ENCODE data around the gene PANK2. TPM values are rescaled to one million over a fixed set of nuclear protein-coding genes. Genes with fewer than 3 reads are reported as not detected.
"Not testable (repeated sequence)": the region's sequence is repeated elsewhere in the genome, so short reads cannot be mapped to it uniquely, and the experiment has no call there.

The PANK2 gene
- total RNA-seq, 1 donor from 2014 or later: 39.7 TPM

DNA sequence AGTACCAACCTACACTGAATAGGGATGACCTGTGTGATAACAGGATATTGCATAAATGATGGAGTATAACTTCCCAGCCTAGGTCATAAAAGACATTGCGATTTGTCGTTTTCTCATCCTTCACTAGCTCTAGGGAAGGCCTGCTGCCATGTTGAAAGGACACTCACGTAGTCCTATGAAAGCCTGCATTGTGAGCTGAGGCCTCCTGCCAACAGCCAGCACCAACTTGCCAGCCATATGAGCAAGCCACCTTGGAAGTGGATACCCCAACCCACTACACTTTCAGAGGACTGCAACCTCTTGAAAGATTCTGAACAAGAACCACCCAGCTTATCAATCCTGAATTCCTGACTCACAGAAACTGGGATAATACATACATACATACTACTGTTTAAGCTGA lies 3.5 kb upstream of the PANK2 start:
- no peak overlapping the region for H3K4me3 ChIP-seq (ENCODE audit: low read length in 3 of 3)
- peaks cover 3 to 19% (median 17%) of the 10 kb centered on the region in 3 donors for H3K4me1 ChIP-seq (ENCODE audit: control insufficient read depth in 3 of 3, insufficient read depth in 3 of 3, low read length in 3 of 3)
- no peaks in the 10 kb centered on the region for H3K27me3 ChIP-seq (ENCODE audit: control insufficient read depth in 3 of 3, insufficient read depth in 3 of 3, low read length in 3 of 3)
- H3K9ac ChIP-seq (ENCODE audit: low read depth in 1 of 3, low read length in 3 of 3): no peak overlapping the region
- peaks cover 0 to 2% (median 0%) of the 10 kb centered on the region in 3 donors for H3K36me3 ChIP-seq (ENCODE audit: control insufficient read depth in 3 of 3, insufficient read depth in 3 of 3, low read length in 3 of 3)
- no peak overlapping the region for H3K27ac ChIP-seq (ENCODE audit: low read depth, low read length)
- H3K9me3 ChIP-seq (ENCODE audit: control insufficient read depth in 3 of 3, low read length in 3 of 3): no peaks in the 10 kb centered on the region

DNA sequence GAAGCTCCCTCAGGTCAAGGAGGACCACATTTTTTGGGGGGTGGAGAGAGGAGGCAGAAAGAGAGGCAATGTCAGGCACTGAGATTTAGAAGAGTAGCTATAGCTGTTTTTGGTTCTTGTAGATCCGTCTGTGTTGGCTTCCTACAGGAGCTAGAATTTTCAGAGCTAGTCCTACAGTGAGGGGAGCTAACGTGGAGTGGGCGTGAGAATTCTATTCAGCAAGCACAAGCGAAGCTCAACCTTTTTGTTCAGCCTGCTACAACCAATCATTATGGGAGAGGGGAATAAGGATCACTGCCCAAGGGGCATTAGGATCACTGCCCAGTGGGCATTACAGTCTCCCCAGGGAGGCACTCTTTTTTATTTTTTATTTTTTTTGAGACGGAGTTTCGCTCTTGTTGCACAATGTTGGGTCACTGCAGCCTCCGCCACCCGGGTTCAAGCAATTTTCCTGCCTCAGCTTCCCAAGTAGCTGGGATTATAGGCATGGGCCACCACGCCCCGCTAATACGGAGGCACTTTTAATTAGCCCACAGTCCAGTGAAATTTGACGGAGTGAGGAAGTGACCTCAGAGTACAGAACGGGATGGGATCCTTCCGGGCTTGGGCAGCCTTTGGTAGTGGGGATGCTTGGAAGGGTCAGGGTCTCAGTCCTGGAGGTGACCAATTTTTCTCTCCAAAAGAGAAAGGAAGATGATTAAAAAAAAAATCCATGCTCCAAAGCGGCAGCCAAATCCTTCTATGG lies 1.1 kb upstream of the PANK2 start:
- peaks cover 12 to 33% (median 32%) of the 10 kb centered on the region in 3 donors for H3K4me1 ChIP-seq (ENCODE audit: control insufficient read depth in 3 of 3, insufficient read depth in 3 of 3, low read length in 3 of 3)
- peaks cover 0 to 2% (median 0%) of the 10 kb centered on the region in 3 donors for H3K36me3 ChIP-seq (ENCODE audit: control insufficient read depth in 3 of 3, insufficient read depth in 3 of 3, low read length in 3 of 3)
- H3K27ac ChIP-seq (ENCODE audit: low read depth, low read length): peak overlapping the region; percentile 85

DNA sequence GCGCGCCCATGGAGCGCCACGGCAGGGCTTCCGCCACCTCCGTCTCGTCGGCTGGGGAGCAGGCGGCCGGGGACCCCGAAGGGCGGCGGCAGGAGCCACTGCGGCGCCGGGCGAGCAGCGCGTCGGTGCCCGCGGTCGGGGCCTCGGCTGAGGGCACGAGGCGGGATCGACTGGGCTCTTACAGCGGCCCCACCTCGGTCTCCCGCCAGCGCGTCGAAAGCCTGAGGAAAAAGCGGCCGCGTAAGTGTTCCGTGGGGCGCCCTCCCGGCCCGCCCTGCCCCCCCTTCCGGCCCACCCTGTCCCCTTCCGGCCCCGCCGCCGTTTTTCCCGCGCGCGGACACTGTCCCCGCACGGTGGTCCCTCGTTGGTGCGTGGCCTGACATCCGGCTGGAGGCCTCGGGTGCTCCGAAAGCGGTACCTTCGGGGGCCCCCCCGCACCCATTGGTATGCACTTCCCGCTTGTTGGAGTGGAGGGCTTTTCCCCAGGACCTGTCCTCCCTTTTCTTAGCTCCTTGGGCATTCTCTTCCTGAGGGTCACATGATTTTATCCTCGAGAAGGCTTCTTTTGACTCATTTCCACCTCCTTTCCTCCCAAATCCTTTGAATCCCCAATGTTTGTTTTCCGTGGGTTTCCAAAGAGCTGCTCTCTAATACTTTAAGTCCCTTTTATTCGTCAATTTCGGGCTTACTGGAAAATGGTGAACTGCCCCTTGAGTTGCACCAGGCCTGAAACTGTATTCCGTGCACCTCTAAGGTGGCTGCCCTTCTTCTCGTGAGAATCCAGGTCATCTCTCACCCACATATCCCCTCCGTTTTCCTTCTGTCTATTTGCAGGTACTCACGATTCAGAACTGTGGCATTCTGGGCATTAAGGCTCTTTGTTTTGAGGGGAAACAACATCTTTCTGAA lies 556 bp downstream of the PANK2 start:
- H3K27me3 ChIP-seq (ENCODE audit: control insufficient read depth in 3 of 3, insufficient read depth in 3 of 3, low read length in 3 of 3): no peaks in the 10 kb centered on the region
- H3K9me3 ChIP-seq (ENCODE audit: control insufficient read depth in 3 of 3, low read length in 3 of 3): no peaks in the 10 kb centered on the region
- H3K9ac ChIP-seq (ENCODE audit: low read depth in 1 of 3, low read length in 3 of 3): peak overlapping the region; percentile 85 to 94 (median 86)
- peak overlapping the region; percentile 81 to 99 (median 93) for H3K4me3 ChIP-seq (ENCODE audit: low read length in 3 of 3)
- H3K27ac ChIP-seq (ENCODE audit: low read depth, low read length): peak overlapping the region; percentile 88
- H3K4me1 ChIP-seq (ENCODE audit: control insufficient read depth in 3 of 3, insufficient read depth in 3 of 3, low read length in 3 of 3): peaks cover 16 to 43% (median 33%) of the 10 kb centered on the region in 3 donors
- H3K36me3 ChIP-seq (ENCODE audit: control insufficient read depth in 3 of 3, insufficient read depth in 3 of 3, low read length in 3 of 3): peaks cover 0 to 2% (median 0%) of the 10 kb centered on the region in 3 donors

More for the DNA sequence above, 1.1 kb upstream of the PANK2 start:
- Histone ChIP-seq H3K27me3 (ENCODE audit: control insufficient read depth in 3 of 3, insufficient read depth in 3 of 3, low read length in 3 of 3) (no peaks in the 10 kb centered on the region), H3K4me3 (ENCODE audit: low read length in 3 of 3) (peak overlapping the region; percentile 82 to 99 (median 97)), H3K9me3 (ENCODE audit: control insufficient read depth in 3 of 3, low read length in 3 of 3) (no peaks in the 10 kb centered on the region), H3K9ac (ENCODE audit: low read depth in 1 of 3, low read length in 3 of 3) (peak overlapping the region; percentile 86 to 94 (median 87))

DNA sequence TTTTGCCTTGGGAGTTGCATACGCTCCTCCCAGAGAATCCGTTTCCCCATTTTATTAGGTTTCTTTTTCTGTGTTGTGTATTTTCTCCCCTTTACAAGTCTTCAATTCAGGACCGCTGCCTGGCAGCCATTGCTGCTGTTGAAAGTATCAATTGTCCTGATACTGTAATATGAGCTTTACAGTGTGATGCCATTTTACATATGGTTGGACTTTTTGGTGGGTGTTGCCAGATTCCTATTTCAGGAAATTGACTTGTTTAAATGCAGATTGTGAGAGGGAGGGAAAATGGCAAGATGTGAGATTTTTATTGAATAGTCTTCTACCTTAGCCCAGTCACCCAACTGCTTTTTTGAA lies 1.2 kb downstream of the PANK2 start:
- peaks cover 16 to 45% (median 33%) of the 10 kb centered on the region in 3 donors for H3K4me1 ChIP-seq (ENCODE audit: control insufficient read depth in 3 of 3, insufficient read depth in 3 of 3, low read length in 3 of 3)
- H3K9ac ChIP-seq (ENCODE audit: low read depth in 1 of 3, low read length in 3 of 3): peak overlapping the region; percentile 81 to 94 (median 85)
- peak overlapping the region; percentile 88 for H3K27ac ChIP-seq (ENCODE audit: low read depth, low read length)
- peak overlapping the region; percentile 81 to 99 (median 93) for H3K4me3 ChIP-seq (ENCODE audit: low read length in 3 of 3)
- H3K9me3 ChIP-seq (ENCODE audit: control insufficient read depth in 3 of 3, low read length in 3 of 3): no peaks in the 10 kb centered on the region
- H3K36me3 ChIP-seq (ENCODE audit: control insufficient read depth in 3 of 3, insufficient read depth in 3 of 3, low read length in 3 of 3): peaks cover 0 to 2% (median 0%) of the 10 kb centered on the region in 3 donors
- no peaks in the 10 kb centered on the region for H3K27me3 ChIP-seq (ENCODE audit: control insufficient read depth in 3 of 3, insufficient read depth in 3 of 3, low read length in 3 of 3)

DNA sequence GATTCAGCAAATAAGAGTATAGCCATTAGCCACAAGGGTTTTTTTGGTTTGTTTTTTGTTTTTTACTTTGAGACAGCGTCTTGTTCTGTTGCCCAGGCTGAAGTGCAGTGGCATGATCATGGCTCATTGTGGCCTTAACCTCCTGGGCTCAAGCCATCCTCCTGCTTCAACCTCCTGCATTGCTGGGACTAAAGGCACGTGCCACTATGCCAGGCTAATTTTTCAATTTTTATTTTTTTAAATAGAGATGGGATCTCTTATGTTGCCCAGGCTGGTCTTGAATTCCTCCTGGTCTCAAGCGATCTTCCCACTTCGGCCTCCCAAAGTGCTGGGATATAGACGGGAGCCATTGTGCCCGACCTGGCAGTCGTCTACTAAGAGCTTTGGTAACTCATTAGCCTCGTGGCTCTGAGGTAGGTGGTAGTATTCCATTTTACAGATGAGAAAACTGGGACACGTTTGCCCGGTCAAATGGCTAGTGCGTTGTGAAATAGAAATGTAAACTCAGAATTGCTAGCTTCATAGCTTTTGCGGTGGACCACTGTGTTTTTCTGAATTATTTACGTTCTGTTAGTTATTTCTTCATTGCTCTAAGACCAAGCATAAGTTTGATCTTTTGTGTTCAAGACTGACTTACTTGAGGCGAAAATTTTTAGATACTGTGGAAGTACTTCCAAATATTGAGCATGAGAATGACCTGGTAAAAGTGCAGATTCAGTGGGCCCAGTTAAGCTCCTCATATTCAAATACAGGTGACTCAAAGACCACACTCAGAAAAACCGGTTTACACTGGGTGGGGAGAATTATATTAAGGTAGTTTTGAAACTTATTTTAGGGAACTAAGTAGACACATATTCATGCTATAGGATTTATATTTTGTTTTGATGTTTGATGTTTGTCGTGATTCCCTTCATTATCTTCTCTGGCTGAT lies 2.1 kb downstream of the PANK2 start:
- H3K27me3 ChIP-seq (ENCODE audit: control insufficient read depth in 3 of 3, insufficient read depth in 3 of 3, low read length in 3 of 3): no peaks in the 10 kb centered on the region
- peak overlapping the region; percentile 81 to 99 (median 93) for H3K4me3 ChIP-seq (ENCODE audit: low read length in 3 of 3)
- peaks cover 0 to 2% (median 0%) of the 10 kb centered on the region in 3 donors for H3K36me3 ChIP-seq (ENCODE audit: control insufficient read depth in 3 of 3, insufficient read depth in 3 of 3, low read length in 3 of 3)
- H3K9ac ChIP-seq (ENCODE audit: low read depth in 1 of 3, low read length in 3 of 3): peak overlapping the region in 2 of 3 donors; percentile 36 to 85
- no peaks in the 10 kb centered on the region for H3K9me3 ChIP-seq (ENCODE audit: control insufficient read depth in 3 of 3, low read length in 3 of 3)
- H3K4me1 ChIP-seq (ENCODE audit: control insufficient read depth in 3 of 3, insufficient read depth in 3 of 3, low read length in 3 of 3): peaks cover 16 to 47% (median 33%) of the 10 kb centered on the region in 3 donors
- peak overlapping the region; percentile 88 for H3K27ac ChIP-seq (ENCODE audit: low read depth, low read length)

DNA sequence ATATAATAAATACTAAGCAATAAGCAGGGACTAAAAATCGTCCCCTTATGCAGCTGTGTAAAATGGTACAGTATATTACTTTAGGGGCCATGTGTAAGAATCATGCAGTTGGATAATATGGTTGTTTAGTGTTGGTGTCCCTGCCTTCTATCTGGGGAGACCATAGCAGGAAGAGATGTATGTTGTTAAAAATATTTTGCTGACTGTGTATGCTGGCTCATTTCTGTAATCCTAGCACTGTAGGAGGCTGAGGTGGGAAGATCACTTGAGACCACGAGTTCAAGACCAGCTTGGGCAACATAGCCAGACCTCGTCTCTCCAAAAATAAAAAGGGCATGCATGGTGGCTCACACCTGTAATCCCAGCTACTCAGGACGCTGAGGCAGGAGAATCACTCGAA lies 5.6 kb downstream of the PANK2 start:
- H3K36me3 ChIP-seq (ENCODE audit: control insufficient read depth in 3 of 3, insufficient read depth in 3 of 3, low read length in 3 of 3): no peaks in the 10 kb centered on the region
- no peak overlapping the region for H3K4me3 ChIP-seq (ENCODE audit: low read length in 3 of 3)
- H3K9me3 ChIP-seq (ENCODE audit: control insufficient read depth in 3 of 3, low read length in 3 of 3): no peaks in the 10 kb centered on the region
- peaks cover 27 to 49% (median 30%) of the 10 kb centered on the region in 3 donors for H3K4me1 ChIP-seq (ENCODE audit: control insufficient read depth in 3 of 3, insufficient read depth in 3 of 3, low read length in 3 of 3)
- H3K9ac ChIP-seq (ENCODE audit: low read depth in 1 of 3, low read length in 3 of 3): no peak overlapping the region
- no peaks in the 10 kb centered on the region for H3K27me3 ChIP-seq (ENCODE audit: control insufficient read depth in 3 of 3, insufficient read depth in 3 of 3, low read length in 3 of 3)
- no peak overlapping the region for H3K27ac ChIP-seq (ENCODE audit: low read depth, low read length)

DNA sequence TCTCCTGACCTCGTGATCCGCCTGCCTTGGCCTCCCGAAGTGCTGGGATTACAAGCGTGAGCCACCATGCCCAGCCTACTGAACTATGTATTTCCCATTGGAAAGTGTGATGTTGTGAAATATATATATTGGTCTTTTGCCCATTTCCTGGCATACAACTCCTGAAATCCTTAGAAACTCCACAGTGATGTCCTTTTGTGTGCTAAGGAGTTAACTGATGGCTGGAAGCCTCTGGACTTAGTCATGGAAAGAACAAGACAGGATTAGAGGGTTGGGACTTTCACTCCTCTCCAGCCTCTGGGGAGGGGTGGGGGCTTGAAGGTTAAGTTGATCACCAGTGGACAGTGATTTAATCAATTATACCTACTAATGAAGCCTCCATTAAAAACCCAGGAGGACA lies 7.1 kb downstream of the PANK2 start:
- Histone ChIP-seq H3K27me3 (ENCODE audit: control insufficient read depth in 3 of 3, insufficient read depth in 3 of 3, low read length in 3 of 3) (no peaks in the 10 kb centered on the region), H3K27ac (ENCODE audit: low read depth, low read length) (no peak overlapping the region), H3K9ac (ENCODE audit: low read depth in 1 of 3, low read length in 3 of 3) (no peak overlapping the region), H3K4me3 (ENCODE audit: low read length in 3 of 3) (no peak overlapping the region), H3K4me1 (ENCODE audit: control insufficient read depth in 3 of 3, insufficient read depth in 3 of 3, low read length in 3 of 3) (peaks cover 16 to 40% (median 25%) of the 10 kb centered on the region in 3 donors), H3K9me3 (ENCODE audit: control insufficient read depth in 3 of 3, low read length in 3 of 3) (no peaks in the 10 kb centered on the region), H3K36me3 (ENCODE audit: control insufficient read depth in 3 of 3, insufficient read depth in 3 of 3, low read length in 3 of 3) (no peaks in the 10 kb centered on the region)

DNA sequence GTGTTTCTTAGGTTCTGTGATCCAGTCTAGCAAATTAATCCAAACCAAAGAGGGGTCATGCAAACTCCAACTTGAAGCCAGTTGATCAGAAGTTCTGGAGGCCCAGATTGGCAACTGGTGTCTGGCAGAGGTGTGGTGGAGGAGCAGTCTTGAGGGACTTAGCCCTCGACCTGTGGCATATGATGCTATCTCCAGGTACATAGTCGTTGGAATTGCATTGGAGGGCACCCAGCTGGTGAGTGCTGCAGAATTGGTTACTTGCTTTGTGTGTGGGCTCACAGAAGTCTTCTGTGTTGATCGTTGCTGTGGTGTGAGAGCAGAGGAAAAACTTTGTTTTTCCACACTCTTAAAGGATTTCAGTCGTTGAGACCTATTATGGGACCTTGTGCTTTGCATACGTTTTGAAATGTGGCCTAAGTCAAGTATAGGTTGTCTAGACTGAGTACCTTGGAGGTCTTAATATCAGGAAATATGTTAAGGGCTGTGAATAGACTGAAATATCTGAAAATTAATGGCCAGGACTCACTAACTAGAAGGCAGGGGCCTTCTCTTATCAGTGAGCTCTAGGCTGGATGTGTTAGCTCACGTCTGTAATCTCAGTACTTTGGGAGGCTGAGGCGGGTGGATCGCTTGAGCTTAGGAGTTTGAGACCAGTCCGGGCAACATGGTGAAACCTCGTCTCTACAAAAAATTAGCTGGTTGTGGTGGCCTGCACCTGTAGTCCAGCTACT lies 7.8 kb downstream of the PANK2 start:
- Histone ChIP-seq H3K36me3 (ENCODE audit: control insufficient read depth in 3 of 3, insufficient read depth in 3 of 3, low read length in 3 of 3) (no peaks in the 10 kb centered on the region), H3K9ac (ENCODE audit: low read depth in 1 of 3, low read length in 3 of 3) (peak overlapping the region in 1 of 3 donors; percentile 25), H3K27ac (ENCODE audit: low read depth, low read length) (no peak overlapping the region), H3K4me1 (ENCODE audit: control insufficient read depth in 3 of 3, insufficient read depth in 3 of 3, low read length in 3 of 3) (peaks cover 10 to 34% (median 23%) of the 10 kb centered on the region in 3 donors), H3K27me3 (ENCODE audit: control insufficient read depth in 3 of 3, insufficient read depth in 3 of 3, low read length in 3 of 3) (no peaks in the 10 kb centered on the region), H3K4me3 (ENCODE audit: low read length in 3 of 3) (no peak overlapping the region), H3K9me3 (ENCODE audit: control insufficient read depth in 3 of 3, low read length in 3 of 3) (no peaks in the 10 kb centered on the region)

DNA sequence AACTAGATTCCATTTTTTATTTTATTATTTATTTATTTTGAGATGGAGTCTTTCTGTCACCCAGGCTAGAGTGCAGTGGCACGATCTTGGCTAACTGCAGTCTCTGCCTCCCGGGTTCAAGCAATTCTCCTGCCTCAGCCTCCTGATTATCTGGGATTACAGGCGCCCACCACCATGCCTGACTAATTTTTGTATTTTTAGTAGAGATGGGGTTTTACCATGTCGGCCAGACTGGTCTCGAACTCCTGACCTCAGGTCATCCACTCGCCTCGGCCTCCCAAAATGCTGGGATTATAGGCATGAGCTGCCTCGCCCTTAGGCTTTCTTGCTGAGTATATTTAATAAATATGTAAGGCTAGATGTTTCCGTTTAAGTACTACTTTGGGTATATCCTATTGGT lies 9.0 kb downstream of the PANK2 start:
- not testable (repeated sequence) for H3K9me3 ChIP-seq (ENCODE audit: control insufficient read depth in 3 of 3, low read length in 3 of 3); H3K4me3 ChIP-seq (ENCODE audit: low read length in 3 of 3); H3K27me3 ChIP-seq (ENCODE audit: control insufficient read depth in 3 of 3, insufficient read depth in 3 of 3, low read length in 3 of 3); H3K27ac ChIP-seq (ENCODE audit: low read depth, low read length); H3K36me3 ChIP-seq (ENCODE audit: control insufficient read depth in 3 of 3, insufficient read depth in 3 of 3, low read length in 3 of 3); H3K9ac ChIP-seq (ENCODE audit: low read depth in 1 of 3, low read length in 3 of 3)
- peaks cover 6 to 31% (median 22%) of the 10 kb centered on the region in 3 donors for H3K4me1 ChIP-seq (ENCODE audit: control insufficient read depth in 3 of 3, insufficient read depth in 3 of 3, low read length in 3 of 3)
